Astrocyte (in vitro differentiated cells and primary cell): Measurements from ENCODE around the gene DISC1. TPM values are rescaled to one million over a fixed set of nuclear protein-coding genes. Genes with fewer than 3 reads are reported as not detected.

Experiments
- DNase-seq: peaks from one replicate; pipeline ENCODE4 v3.0.0-alpha.2; 2010; ENCODE audit warnings: low read depth
- FAIRE-seq: peaks from 2 replicates; lab custom pipeline; 2011; peaks lifted over from hg19 to GRCh38; lab: Jason Lieb, UNC
- H2AFZ ChIP-seq: 2 replicates; pipeline ENCODE4 v1.6.0; 2012; ENCODE audit warnings: low read depth, low read length, inconsistent platforms
- H3K27ac ChIP-seq: 2 replicates; pipeline ENCODE4 v1.5.1; 2011; ENCODE audit warnings: low read depth, low read length, inconsistent platforms
- H3K27me3 ChIP-seq: 2 replicates; pipeline ENCODE4 v1.6.0; 2011; ENCODE audit warnings: low read length, inconsistent platforms; ENCODE audit not compliant: insufficient read depth
- H3K36me3 ChIP-seq: 2 replicates; pipeline ENCODE4 v1.5.1; 2011; ENCODE audit warnings: low read length, inconsistent platforms; ENCODE audit not compliant: insufficient read depth
- H3K4me1 ChIP-seq: 2 replicates; pipeline ENCODE4 v1.5.1; 2011; ENCODE audit warnings: low read length, inconsistent platforms; ENCODE audit not compliant: insufficient read depth
- H3K4me2 ChIP-seq: 2 replicates; pipeline ENCODE4 v1.6.0; 2012; ENCODE audit warnings: low read length, inconsistent platforms
- H3K4me3 ChIP-seq: 2 replicates; pipeline ENCODE4 v1.5.1; 2011; ENCODE audit warnings: low read depth, mild to moderate bottlenecking, low read length, inconsistent platforms; ENCODE audit not compliant: insufficient read depth
- H3K79me2 ChIP-seq: 2 replicates; pipeline ENCODE4 v1.6.0; 2012; ENCODE audit warnings: mild to moderate bottlenecking, low read length, inconsistent platforms; ENCODE audit not compliant: insufficient read depth
- H3K9ac ChIP-seq: 2 replicates; pipeline ENCODE4 v1.6.0; 2012; ENCODE audit warnings: mild to moderate bottlenecking, low read length, inconsistent platforms
- H3K9me3 ChIP-seq: 2 replicates; pipeline ENCODE4 v1.5.1; 2012; ENCODE audit warnings: low read depth, mild to moderate bottlenecking, low read length, inconsistent platforms; ENCODE audit not compliant: insufficient read depth
- H4K20me1 ChIP-seq: 2 replicates; pipeline ENCODE4 v1.6.0; 2012; ENCODE audit warnings: low read length, inconsistent platforms; ENCODE audit not compliant: insufficient read depth
- H3K27ac Mint-ChIP-seq: one replicate; pipeline ENCODE4 v1.8.0; 2021; ENCODE audit warnings: mild to moderate bottlenecking, mixed read lengths; ENCODE audit not compliant: unreplicated experiment
- H3K27me3 Mint-ChIP-seq: one replicate; pipeline ENCODE4 v1.8.0; 2021; ENCODE audit warnings: low read depth, mixed read lengths; ENCODE audit not compliant: unreplicated experiment
- H3K36me3 Mint-ChIP-seq: one replicate; pipeline ENCODE4 v1.8.0; 2021; ENCODE audit warnings: low read depth, mixed read lengths; ENCODE audit not compliant: unreplicated experiment
- H3K4me1 Mint-ChIP-seq: one replicate; pipeline ENCODE4 v1.8.0; 2021; ENCODE audit warnings: low read depth, mixed read lengths; ENCODE audit not compliant: unreplicated experiment
- H3K4me3 Mint-ChIP-seq: one replicate; pipeline ENCODE4 v1.8.0; 2021; ENCODE audit warnings: mild to moderate bottlenecking, moderate library complexity, mixed read lengths; ENCODE audit not compliant: unreplicated experiment
- H3K9me3 Mint-ChIP-seq: one replicate; pipeline ENCODE4 v1.8.0; 2021; ENCODE audit warnings: mild to moderate bottlenecking, mixed read lengths; ENCODE audit not compliant: unreplicated experiment
- EZH2 ChIP-seq: IDR thresholded peaks from 2 replicates; pipeline ENCODE4 v1.6.1; 2012; ENCODE audit warnings: mild to moderate bottlenecking, low read length, inconsistent platforms; ENCODE audit not compliant: insufficient read depth
- total RNA-seq: library from RNA; stranded (reverse); gene quantifications from 2 replicates; pipeline ENCODE4 v1.2.1, GENCODE V29; 2021
- TF ChIP-seq, protein P1 (sequence below): IDR thresholded peaks from 2 replicates; pipeline ENCODE4 v1.5.1; 2011; ENCODE audit warnings: low read depth, mild to moderate bottlenecking, inconsistent platforms, low read length, moderate library complexity; ENCODE audit not compliant: insufficient read depth

DISC1 gene
- total RNA-seq, 1 donor from 2014 or later = 9.1 TPM

DNA sequence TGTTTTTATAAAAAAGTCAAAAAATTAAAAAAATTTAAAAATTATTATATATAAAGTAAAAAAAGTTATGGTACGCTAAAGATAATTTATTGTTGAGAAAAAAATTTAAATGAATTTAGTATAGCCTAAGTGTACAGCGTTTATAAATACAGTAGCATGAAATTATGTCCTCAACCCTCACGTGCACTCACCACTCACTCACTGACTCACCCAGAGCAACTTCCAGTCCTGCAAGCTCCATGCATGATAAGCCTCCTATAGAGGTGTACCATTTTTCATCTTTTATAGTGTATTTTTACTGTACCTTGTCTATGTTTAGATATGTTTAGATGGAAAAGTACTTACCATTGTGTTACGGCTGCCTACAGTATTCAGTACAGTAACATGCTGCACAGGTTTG, 5.1 kb downstream of the DISC1 start:
- H3K4me3 ChIP-seq = no peak overlapping the region
- no peaks in the 10 kb centered on the region for H4K20me1 ChIP-seq
- H3K27ac ChIP-seq = no peak overlapping the region
- Mint-ChIP-seq H3K4me1 (peaks cover 37% of the 10 kb centered on the region), H3K27ac (no peak overlapping the region), H3K36me3 (peaks cover 2% of the 10 kb centered on the region), H3K9me3 (peaks cover 2% of the 10 kb centered on the region), H3K4me3 (no peak overlapping the region), H3K27me3 (no peaks in the 10 kb centered on the region)
- no peaks in the 10 kb centered on the region for H3K9me3 ChIP-seq
- H3K27me3 ChIP-seq = no peaks in the 10 kb centered on the region
- no peak overlapping the region for H2AFZ ChIP-seq
- TF ChIP-seq, protein P1, sequence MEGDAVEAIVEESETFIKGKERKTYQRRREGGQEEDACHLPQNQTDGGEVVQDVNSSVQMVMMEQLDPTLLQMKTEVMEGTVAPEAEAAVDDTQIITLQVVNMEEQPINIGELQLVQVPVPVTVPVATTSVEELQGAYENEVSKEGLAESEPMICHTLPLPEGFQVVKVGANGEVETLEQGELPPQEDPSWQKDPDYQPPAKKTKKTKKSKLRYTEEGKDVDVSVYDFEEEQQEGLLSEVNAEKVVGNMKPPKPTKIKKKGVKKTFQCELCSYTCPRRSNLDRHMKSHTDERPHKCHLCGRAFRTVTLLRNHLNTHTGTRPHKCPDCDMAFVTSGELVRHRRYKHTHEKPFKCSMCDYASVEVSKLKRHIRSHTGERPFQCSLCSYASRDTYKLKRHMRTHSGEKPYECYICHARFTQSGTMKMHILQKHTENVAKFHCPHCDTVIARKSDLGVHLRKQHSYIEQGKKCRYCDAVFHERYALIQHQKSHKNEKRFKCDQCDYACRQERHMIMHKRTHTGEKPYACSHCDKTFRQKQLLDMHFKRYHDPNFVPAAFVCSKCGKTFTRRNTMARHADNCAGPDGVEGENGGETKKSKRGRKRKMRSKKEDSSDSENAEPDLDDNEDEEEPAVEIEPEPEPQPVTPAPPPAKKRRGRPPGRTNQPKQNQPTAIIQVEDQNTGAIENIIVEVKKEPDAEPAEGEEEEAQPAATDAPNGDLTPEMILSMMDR = no peak
- no peak for TF ChIP-seq EZH2
- no peaks in the 10 kb centered on the region for H3K79me2 ChIP-seq
- peaks cover 6% of the 10 kb centered on the region for H3K4me1 ChIP-seq
- no peaks in the 10 kb centered on the region for H3K36me3 ChIP-seq
- DNase-seq (no peak), FAIRE-seq (no peak)
- no peak overlapping the region for H3K4me2 ChIP-seq
- H3K9ac ChIP-seq = no peak overlapping the region

DNA sequence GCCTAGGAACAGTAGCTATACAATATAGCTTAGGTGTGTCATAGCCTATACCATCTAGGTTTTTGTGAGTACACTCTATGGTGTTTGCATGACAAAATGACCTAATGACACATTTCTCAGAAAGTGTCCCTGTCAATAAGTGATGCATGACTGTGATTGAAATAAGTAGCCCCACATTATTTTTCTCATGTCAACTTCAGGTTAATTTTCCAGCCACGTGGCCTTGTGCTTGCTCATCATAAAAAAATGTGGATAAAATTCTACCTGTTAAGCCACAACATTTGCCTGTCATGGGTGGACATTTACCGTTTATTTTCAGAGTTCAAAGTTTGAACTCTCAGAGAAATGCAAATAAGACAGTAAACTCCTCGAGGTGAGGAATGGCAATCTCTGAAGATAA, 5.5 kb downstream of the DISC1 start:
- peaks cover 2% of the 10 kb centered on the region for H3K36me3 Mint-ChIP-seq
- no peak overlapping the region for H3K9ac ChIP-seq

More for the DNA sequence above, 5.5 kb downstream of the DISC1 start:
- no peaks in the 10 kb centered on the region for H3K27me3 ChIP-seq
- no peak overlapping the region for H3K4me2 ChIP-seq
- TF ChIP-seq EZH2 = no peak
- TF ChIP-seq, protein P1 = no peak
- H3K4me3 Mint-ChIP-seq = no peak overlapping the region
- H3K9me3 Mint-ChIP-seq = peaks cover 2% of the 10 kb centered on the region
- H4K20me1 ChIP-seq = no peaks in the 10 kb centered on the region
- no peak for FAIRE-seq
- peaks cover 6% of the 10 kb centered on the region for H3K4me1 ChIP-seq
- no peaks in the 10 kb centered on the region for H3K36me3 ChIP-seq
- H3K27ac Mint-ChIP-seq = no peak overlapping the region
- H3K9me3 ChIP-seq = no peaks in the 10 kb centered on the region
- no peak for DNase-seq
- no peak overlapping the region for H3K4me3 ChIP-seq
- H3K27me3 Mint-ChIP-seq = no peaks in the 10 kb centered on the region
- no peaks in the 10 kb centered on the region for H3K79me2 ChIP-seq
- peaks cover 41% of the 10 kb centered on the region for H3K4me1 Mint-ChIP-seq
- no peak overlapping the region for H3K27ac ChIP-seq
- no peak overlapping the region for H2AFZ ChIP-seq
